ACC112 (cell line): ENCODE measurements around the gene MAP3K5.

ENCODE experiments used
- H2AFZ ChIP-seq: fragments of 200-600 bp; sonication (generic); one replicate; pipeline ENCODE4 v1.6.0; 2017; ENCODE audit warnings: antibody characterized with exemption, low read length; ENCODE audit not compliant: unreplicated experiment
- H3K27ac ChIP-seq: fragments of 200-600 bp; sonication (generic); 2 replicates; pipeline ENCODE4 v1.5.1; 2014; ENCODE audit warnings: low read depth, mild to moderate bottlenecking, antibody characterized with exemption, low read length, moderate library complexity
- H3K27me3 ChIP-seq: fragments of 200-600 bp; sonication (generic); 2 replicates; pipeline ENCODE4 v1.6.1; 2014; ENCODE audit warnings: mild to moderate bottlenecking, antibody characterized with exemption, low read length, moderate library complexity, mixed read lengths; ENCODE audit not compliant: insufficient read depth
- H3K36me3 ChIP-seq: fragments of 200-600 bp; sonication (generic); 2 replicates; pipeline ENCODE4 v1.6.1; 2016; ENCODE audit warnings: mild to moderate bottlenecking, antibody characterized with exemption, low read length, moderate library complexity, mixed read lengths; ENCODE audit not compliant: insufficient read depth
- H3K4me1 ChIP-seq: fragments of 200-600 bp; sonication (generic); one replicate; pipeline ENCODE4 v1.6.1; 2016; ENCODE audit warnings: low read length, mixed read lengths; ENCODE audit not compliant: insufficient read depth, unreplicated experiment, control insufficient read depth
- H3K4me3 ChIP-seq: fragments of 200-600 bp; sonication (generic); 2 replicates; pipeline ENCODE4 v1.5.1; 2014; ENCODE audit warnings: mild to moderate bottlenecking, low read depth, low read length
- H3K79me2 ChIP-seq: fragments of 200-600 bp; sonication (generic); one replicate; pipeline ENCODE4 v1.6.0; 2016; ENCODE audit warnings: low read length; ENCODE audit not compliant: control insufficient read depth, unreplicated experiment, insufficient read depth

Gene MAP3K5

DNA sequence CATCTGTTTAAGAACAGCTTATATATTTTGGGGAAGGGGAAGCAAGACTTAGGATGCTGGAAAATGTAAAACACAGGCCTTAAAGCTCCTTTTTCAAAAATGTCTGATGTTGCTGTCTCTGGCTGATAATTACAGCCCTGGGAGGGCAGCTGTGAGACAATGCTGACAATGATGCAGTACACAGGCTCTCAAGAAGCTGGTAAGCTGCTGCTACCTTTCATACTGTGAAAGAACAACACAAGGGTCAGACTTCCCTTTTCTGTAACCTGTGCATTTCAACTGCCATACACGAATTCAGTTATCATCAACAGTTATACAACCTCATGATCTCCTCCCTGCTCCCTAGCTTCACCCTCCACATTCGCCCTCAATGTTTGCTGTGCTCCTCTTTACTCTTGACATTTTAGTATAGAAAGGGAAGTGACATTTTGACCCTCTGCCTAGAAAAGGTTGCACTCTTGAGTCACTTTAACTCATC lies 267.3 kb downstream of the MAP3K5 start:
- H3K27ac ChIP-seq = no peak overlapping the region
- H3K4me1 ChIP-seq = no peaks in the 10 kb centered on the region
- H3K79me2 ChIP-seq = no peaks in the 10 kb centered on the region

DNA sequence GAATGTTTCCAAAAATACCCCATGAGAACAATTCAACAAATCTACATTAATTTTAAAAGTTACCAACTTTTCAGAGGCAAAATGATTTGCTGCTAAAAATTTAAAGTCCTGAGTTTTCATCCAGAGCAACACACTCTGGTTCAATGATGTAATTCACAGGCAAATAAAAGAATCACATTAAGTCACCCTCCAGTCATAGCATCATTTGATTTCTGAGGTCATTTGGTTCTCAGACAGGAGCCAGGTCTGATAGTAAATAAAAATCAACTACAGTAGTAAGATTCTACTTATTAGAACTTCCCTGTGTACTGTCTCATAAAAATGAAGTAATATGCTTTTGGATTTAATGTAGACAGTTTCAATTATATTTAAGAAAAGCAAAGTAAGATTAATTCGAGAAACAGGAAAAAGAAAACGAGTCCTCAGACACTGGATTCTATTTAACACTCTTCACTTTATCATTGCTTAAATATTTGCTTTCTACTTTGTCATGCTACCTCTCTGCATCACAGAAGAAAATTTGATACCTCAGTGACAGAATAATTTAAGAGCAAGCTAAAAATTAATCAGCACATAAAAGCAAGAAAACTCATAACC lies 267.8 kb downstream of the MAP3K5 start:
- H3K27ac ChIP-seq = no peak overlapping the region
- no peak overlapping the region for H3K4me3 ChIP-seq
- no peaks in the 10 kb centered on the region for H3K79me2 ChIP-seq
- no peaks in the 10 kb centered on the region for H3K36me3 ChIP-seq
- peaks cover 46% of the 10 kb centered on the region for H3K27me3 ChIP-seq
- H2AFZ ChIP-seq = no peak overlapping the region
- no peaks in the 10 kb centered on the region for H3K4me1 ChIP-seq

More for the DNA sequence above, 267.3 kb downstream of the MAP3K5 start:
- Histone ChIP-seq H3K27me3 (peaks cover 40% of the 10 kb centered on the region), H3K4me3 (no peak overlapping the region), H3K36me3 (no peaks in the 10 kb centered on the region), H2AFZ (no peak overlapping the region)

DNA sequence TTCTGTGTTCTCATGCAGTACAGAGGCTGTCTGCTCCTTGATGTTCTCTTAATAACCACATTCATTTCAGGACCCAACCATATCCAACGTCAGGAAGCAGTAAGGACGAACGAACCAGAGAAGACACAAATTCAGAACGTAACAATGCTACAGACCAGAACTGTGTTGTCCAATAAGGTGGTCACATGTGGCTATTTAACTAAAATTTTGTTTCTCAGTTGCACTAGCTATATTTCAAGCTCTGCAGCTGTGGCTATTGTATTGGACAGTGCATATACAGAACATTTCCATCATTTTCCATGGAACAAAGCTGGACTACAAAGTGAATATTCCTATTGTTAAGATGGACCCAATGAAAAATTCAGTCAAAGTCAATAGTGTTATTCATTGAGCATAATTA lies 269.1 kb downstream of the MAP3K5 start:
- no peaks in the 10 kb centered on the region for H3K36me3 ChIP-seq
- peaks cover 56% of the 10 kb centered on the region for H3K27me3 ChIP-seq
- H3K27ac ChIP-seq = no peak overlapping the region
- no peaks in the 10 kb centered on the region for H3K79me2 ChIP-seq
- H3K4me3 ChIP-seq = no peak overlapping the region
- H3K4me1 ChIP-seq = no peaks in the 10 kb centered on the region
- H2AFZ ChIP-seq = no peak overlapping the region

DNA sequence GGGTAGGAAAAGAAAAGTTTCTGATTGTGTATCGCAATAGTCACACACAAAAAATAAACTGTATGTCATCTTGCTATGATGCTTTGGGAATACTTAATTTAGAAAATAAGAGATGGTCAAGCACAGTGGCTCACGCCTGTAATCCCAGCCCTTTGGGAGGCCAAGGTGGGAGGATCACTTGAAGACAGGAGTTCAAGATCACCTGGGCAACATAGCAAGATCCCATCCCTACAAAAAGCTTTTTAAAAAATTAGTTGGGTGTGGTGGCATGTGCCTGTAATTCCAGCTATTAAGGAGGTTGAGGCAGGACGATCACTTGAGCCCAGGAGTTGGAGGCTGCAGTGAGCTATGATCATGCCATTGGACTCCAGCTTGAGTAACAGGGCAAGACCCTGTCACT lies 269.6 kb downstream of the MAP3K5 start:
- Histone ChIP-seq H3K4me1 (no peaks in the 10 kb centered on the region), H3K36me3 (no peaks in the 10 kb centered on the region), H3K27me3 (peaks cover 62% of the 10 kb centered on the region), H3K79me2 (no peaks in the 10 kb centered on the region), H3K4me3 (no peak overlapping the region), H3K27ac (no peak overlapping the region), H2AFZ (no peak overlapping the region)

DNA sequence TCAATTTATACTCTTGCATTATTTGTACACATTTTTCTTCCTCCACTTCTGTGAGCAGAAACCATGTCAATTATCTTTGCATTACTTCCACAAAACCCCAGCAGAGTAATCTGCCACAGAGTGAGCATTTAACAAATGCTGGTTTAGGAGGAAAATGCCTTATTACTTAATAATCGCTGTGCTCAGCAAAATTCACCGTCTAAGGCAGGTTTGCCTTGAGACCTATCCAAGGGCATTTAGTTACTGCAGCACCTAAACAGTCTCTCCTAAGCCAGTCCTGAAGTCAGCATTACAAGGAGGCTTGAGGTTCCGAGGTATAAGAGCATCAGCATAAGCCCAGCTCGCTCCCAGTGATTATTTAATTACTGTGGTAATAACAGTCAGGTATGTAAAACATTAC lies 270.4 kb downstream of the MAP3K5 start:
- Histone ChIP-seq H3K36me3 (no peaks in the 10 kb centered on the region), H3K27ac (no peak overlapping the region), H3K79me2 (no peaks in the 10 kb centered on the region), H3K4me1 (no peaks in the 10 kb centered on the region), H3K27me3 (peaks cover 64% of the 10 kb centered on the region), H2AFZ (no peak overlapping the region), H3K4me3 (no peak overlapping the region)

DNA sequence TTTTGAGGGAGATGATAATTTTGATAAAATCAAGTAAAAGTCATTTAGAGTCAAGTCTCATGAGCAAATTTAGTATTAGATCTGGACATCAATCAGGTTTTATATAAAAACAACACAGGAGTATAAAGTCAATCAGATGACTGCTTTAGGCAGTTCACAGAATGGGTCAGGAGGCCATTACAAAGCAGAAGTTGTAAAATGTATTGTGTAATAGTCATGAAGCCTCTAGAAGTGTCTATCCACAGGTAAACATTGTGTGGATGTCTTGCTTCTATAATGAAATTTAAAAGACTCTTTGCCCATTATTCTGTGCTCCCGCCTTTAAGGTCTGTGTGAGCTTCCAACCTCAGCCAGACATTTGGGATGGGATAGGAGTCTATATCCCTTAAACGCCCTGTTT lies 270.9 kb downstream of the MAP3K5 start:
- Histone ChIP-seq H3K27me3 (peaks cover 69% of the 10 kb centered on the region), H3K79me2 (no peaks in the 10 kb centered on the region), H3K36me3 (no peaks in the 10 kb centered on the region)

DNA sequence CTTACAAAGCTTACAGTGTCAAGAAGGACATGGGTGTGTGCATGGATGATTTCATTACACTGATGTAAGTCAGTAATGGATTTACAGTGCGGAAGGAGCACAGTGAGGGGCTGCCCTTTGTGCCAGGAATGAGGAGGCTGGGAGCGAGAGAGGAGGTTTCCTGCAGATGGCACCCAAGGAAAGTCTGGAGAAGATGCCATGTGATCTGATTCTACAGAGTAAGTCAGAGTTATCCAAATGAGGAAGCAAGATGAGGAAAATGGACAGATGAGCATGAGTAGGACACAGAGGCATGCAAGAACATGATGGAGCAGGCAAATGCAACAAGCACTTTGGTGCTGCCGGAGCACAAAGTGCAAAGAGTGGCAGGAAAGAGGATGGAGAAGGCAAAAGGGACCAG lies 271.8 kb downstream of the MAP3K5 start:
- no peak overlapping the region for H3K27ac ChIP-seq
- peaks cover 75% of the 10 kb centered on the region for H3K27me3 ChIP-seq
- H2AFZ ChIP-seq = no peak overlapping the region
- no peak overlapping the region for H3K4me3 ChIP-seq
- no peaks in the 10 kb centered on the region for H3K36me3 ChIP-seq
- no peaks in the 10 kb centered on the region for H3K79me2 ChIP-seq
- no peaks in the 10 kb centered on the region for H3K4me1 ChIP-seq

More for the DNA sequence above, 270.9 kb downstream of the MAP3K5 start:
- Histone ChIP-seq H3K27ac (no peak overlapping the region), H3K4me3 (no peak overlapping the region), H3K4me1 (no peaks in the 10 kb centered on the region), H2AFZ (no peak overlapping the region)

DNA sequence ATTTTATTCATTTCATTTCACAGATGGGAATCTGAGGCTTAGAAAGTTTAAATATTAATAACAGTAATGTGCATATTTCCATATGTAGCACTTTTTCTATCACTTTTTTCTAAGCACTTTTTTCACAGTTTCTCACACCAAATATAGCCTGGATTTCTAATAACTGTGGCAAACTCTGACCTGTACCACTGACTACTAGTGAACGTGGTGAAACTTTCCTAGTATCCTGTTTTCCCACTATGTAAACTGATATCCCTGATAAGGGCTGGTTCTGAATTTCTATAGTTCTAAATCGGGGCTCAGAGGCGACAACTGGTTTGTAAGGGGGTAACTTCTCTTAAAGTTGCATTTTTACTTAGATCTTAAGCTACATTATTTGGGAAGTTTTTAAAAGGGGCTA lies 274.7 kb downstream of the MAP3K5 start:
- no peak overlapping the region for H3K27ac ChIP-seq
- no peaks in the 10 kb centered on the region for H3K36me3 ChIP-seq

DNA sequence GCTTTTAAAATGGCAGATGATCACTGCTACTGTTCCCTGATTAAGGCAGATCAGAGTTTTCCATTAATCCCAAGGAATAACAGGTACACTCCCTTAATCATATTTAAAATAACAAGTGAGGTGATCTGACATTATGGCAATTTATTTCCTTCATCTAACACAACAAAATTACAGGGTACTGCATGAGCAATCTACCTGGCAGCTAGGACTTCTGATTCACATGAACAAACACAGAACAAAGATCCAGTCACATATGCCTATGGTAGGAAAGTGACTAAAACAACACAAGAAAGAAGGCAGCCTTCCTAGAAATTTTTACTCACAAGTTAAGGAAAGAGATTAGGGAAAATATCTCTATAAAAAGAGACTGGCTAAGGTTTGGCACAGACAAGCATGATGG lies 275.3 kb downstream of the MAP3K5 start:
- Histone ChIP-seq H3K79me2 (no peaks in the 10 kb centered on the region), H3K36me3 (no peaks in the 10 kb centered on the region)

More for the DNA sequence above, 274.7 kb downstream of the MAP3K5 start:
- H3K4me3 ChIP-seq = no peak overlapping the region
- no peaks in the 10 kb centered on the region for H3K79me2 ChIP-seq
- peaks cover 60% of the 10 kb centered on the region for H3K27me3 ChIP-seq
- H3K4me1 ChIP-seq = no peaks in the 10 kb centered on the region
- no peak overlapping the region for H2AFZ ChIP-seq

DNA sequence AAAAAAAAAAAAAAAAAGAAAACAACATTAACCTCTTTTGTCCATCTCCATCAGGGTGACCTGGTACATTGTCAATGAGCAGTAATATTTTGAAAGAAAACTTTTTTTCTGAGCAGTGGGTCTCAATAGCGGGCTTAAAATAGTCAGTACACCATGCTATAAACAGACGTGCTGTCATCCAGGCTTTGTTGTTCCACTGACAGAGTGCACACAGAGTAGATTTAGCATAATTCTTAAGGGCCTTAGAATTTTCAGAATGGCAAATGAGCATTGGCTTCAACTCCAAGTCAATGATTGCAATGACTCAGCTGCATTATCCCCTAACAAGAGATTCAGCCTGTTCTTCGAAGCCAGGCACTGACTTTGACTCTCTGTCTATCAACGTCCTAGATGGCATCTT lies 277.7 kb downstream of the MAP3K5 start:
- no peak overlapping the region for H3K27ac ChIP-seq
- H3K27me3 ChIP-seq = peaks cover 41% of the 10 kb centered on the region
- H2AFZ ChIP-seq = no peak overlapping the region
- H3K36me3 ChIP-seq = no peaks in the 10 kb centered on the region
- no peaks in the 10 kb centered on the region for H3K79me2 ChIP-seq
- no peaks in the 10 kb centered on the region for H3K4me1 ChIP-seq
- no peak overlapping the region for H3K4me3 ChIP-seq

More for the DNA sequence above, 275.3 kb downstream of the MAP3K5 start:
- no peak overlapping the region for H2AFZ ChIP-seq
- H3K4me3 ChIP-seq = no peak overlapping the region
- no peaks in the 10 kb centered on the region for H3K4me1 ChIP-seq
- no peak overlapping the region for H3K27ac ChIP-seq
- peaks cover 59% of the 10 kb centered on the region for H3K27me3 ChIP-seq

DNA sequence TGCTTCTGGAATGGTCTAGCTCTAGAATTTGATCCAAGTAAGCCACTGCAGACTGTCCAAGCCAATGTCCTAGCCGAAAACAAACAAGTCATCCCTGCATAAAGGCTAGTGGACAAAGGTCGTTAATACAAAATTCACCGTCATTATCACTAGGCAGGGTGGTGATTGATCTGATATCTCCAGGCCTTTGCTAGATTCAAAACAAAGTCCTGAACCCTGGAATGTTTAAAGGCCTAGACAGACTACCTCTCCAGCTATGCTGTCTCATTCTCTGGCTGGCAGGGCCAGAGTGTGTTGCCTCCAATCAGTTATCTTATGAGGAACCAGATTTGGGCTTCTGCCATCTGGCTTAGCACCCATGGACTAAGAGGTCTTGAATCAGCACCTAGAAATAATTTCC lies 280.4 kb downstream of the MAP3K5 start:
- no peaks in the 10 kb centered on the region for H3K79me2 ChIP-seq
- no peak overlapping the region for H3K4me3 ChIP-seq
- H3K27ac ChIP-seq = no peak overlapping the region
- no peaks in the 10 kb centered on the region for H3K36me3 ChIP-seq
- H3K4me1 ChIP-seq = no peaks in the 10 kb centered on the region
- H3K27me3 ChIP-seq = peaks cover 26% of the 10 kb centered on the region
- H2AFZ ChIP-seq = no peak overlapping the region
